HEK293 (cell line): ENCODE data around the gene ROCK1.

Experiments
- CTCF ChIP-seq: fragments of 450-650 bp; formaldehyde crosslinking; IDR thresholded peaks from 2 replicates; pipeline ENCODE4 v1.5.1; 2016; ENCODE audit warnings: missing biosample characterization, missing genetic modification characterization
- GLIS2 ChIP-seq: fragments of 450-650 bp; formaldehyde crosslinking; IDR thresholded peaks from 2 replicates; pipeline ENCODE4 v1.5.1; 2016; ENCODE audit warnings: missing biosample characterization, missing genetic modification characterization
- KLF1 ChIP-seq: fragments of 450-650 bp; formaldehyde crosslinking; IDR thresholded peaks from 2 replicates; pipeline ENCODE4 v1.5.1; 2016; ENCODE audit warnings: missing biosample characterization, missing genetic modification characterization
- MYNN ChIP-seq: fragments of 450-650 bp; formaldehyde crosslinking; IDR thresholded peaks from 2 replicates; pipeline ENCODE4 v1.5.1; 2016; ENCODE audit warnings: missing biosample characterization, missing genetic modification characterization, borderline replicate concordance
- ZBTB10 ChIP-seq: fragments of 450-650 bp; formaldehyde crosslinking; IDR thresholded peaks from 2 replicates; pipeline ENCODE4 v1.5.1; 2016; ENCODE audit warnings: missing biosample characterization, missing genetic modification characterization
- ZBTB26 ChIP-seq: fragments of 450-650 bp; formaldehyde crosslinking; optimal IDR thresholded peaks from 2 replicates; pipeline ENCODE3; 2016; ENCODE audit warnings: missing biosample characterization, mild to moderate bottlenecking, missing genetic modification characterization
- ZFP69B ChIP-seq: fragments of 450-650 bp; formaldehyde crosslinking; IDR thresholded peaks from 2 replicates; pipeline ENCODE4 v1.5.1; 2016; ENCODE audit warnings: missing biosample characterization, missing genetic modification characterization
- ZNF2 ChIP-seq: fragments of 450-650 bp; formaldehyde crosslinking; IDR thresholded peaks from 2 replicates; pipeline ENCODE4 v1.5.1; 2016; ENCODE audit warnings: missing biosample characterization, missing genetic modification characterization
- ZNF274 ChIP-seq, 2 experiments: fragments of 200-500 bp in 1 of 2; fragments of 450-650 bp in 1 of 2; sonication (Bioruptor generic) in 1 of 2; formaldehyde crosslinking in 1 of 2; IDR thresholded peaks; 2 replicates each; pipeline versions ENCODE4 v1.5.1 to v1.6.1; 2014 to 2016; ENCODE audit warnings: borderline replicate concordance in 1 of 2, inconsistent platforms in 1 of 2, low read length in 1 of 2, missing biosample characterization in 1 of 2, missing genetic modification characterization in 1 of 2
- ZNF423 ChIP-seq: fragments of 450-650 bp; formaldehyde crosslinking; IDR thresholded peaks from 2 replicates; pipeline ENCODE4 v1.5.1; 2016; ENCODE audit warnings: missing biosample characterization, missing genetic modification characterization
- ZNF530 ChIP-seq: fragments of 450-650 bp; formaldehyde crosslinking; IDR thresholded peaks from 2 replicates; pipeline ENCODE4 v1.5.1; 2016; ENCODE audit warnings: low read depth, missing biosample characterization, missing genetic modification characterization
- TF ChIP-seq, protein P1 (sequence below): fragments of 450-650 bp; formaldehyde crosslinking; IDR thresholded peaks from 2 replicates; pipeline ENCODE4 v1.5.1; 2016; ENCODE audit warnings: missing biosample characterization, missing genetic modification characterization

DNA sequence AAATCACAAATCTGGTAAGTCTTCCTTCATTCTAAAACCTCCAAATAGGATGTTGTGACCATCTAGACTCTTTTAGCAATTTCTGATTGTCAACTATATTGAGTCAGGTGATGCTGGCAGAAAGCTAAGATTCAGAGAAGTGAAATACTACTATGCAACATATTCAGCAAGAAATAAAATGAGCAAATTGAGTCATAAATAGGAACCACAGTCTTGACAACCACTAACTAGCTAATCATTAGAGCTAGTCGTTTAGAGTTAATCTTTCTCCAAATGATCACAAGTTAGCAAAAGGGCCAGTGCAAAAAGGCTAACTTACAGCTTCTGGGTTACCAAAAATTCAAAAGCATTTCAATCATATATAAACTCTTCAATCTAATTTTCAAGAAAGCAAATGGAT lies 54.5 kb downstream of the ROCK1 start:
- TF ChIP-seq ZNF530 (tag by site-specific recombination) (no peak), CTCF (tag by site-specific recombination) (no peak), ZNF274 (IDR thresholded peaks at IDR 0.05; ENCODE audit: low read length) (no peak), ZNF274 (tag by site-specific recombination; IDR thresholded peaks at IDR 0.05; ENCODE audit: borderline replicate concordance) (no peak), MYNN (tag by site-specific recombination) (no peak), ZBTB10 (tag by site-specific recombination) (no peak), ZNF2 (no peak), ZFP69B (tag by site-specific recombination) (no peak), ZBTB26 (tag by site-specific recombination) (no peak), GLIS2 (tag by site-specific recombination) (no peak), KLF1 (no peak), ZNF423 (tag by site-specific recombination) (no peak)
- TF ChIP-seq, protein P1, sequence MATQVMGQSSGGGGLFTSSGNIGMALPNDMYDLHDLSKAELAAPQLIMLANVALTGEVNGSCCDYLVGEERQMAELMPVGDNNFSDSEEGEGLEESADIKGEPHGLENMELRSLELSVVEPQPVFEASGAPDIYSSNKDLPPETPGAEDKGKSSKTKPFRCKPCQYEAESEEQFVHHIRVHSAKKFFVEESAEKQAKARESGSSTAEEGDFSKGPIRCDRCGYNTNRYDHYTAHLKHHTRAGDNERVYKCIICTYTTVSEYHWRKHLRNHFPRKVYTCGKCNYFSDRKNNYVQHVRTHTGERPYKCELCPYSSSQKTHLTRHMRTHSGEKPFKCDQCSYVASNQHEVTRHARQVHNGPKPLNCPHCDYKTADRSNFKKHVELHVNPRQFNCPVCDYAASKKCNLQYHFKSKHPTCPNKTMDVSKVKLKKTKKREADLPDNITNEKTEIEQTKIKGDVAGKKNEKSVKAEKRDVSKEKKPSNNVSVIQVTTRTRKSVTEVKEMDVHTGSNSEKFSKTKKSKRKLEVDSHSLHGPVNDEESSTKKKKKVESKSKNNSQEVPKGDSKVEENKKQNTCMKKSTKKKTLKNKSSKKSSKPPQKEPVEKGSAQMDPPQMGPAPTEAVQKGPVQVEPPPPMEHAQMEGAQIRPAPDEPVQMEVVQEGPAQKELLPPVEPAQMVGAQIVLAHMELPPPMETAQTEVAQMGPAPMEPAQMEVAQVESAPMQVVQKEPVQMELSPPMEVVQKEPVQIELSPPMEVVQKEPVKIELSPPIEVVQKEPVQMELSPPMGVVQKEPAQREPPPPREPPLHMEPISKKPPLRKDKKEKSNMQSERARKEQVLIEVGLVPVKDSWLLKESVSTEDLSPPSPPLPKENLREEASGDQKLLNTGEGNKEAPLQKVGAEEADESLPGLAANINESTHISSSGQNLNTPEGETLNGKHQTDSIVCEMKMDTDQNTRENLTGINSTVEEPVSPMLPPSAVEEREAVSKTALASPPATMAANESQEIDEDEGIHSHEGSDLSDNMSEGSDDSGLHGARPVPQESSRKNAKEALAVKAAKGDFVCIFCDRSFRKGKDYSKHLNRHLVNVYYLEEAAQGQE (tag by site-specific recombination): no peak
